Upper lobe of left lung (tissue), 6 donors: ENCODE data around the gene P2RY11. TPM values are rescaled to one million over a fixed set of nuclear protein-coding genes. Genes with fewer than 3 reads are reported as not detected.

Experiments used
- ATAC-seq, 2 donors: fragments of 200-7000 bp; cut with Tn5 transposase; one replicate each; pipeline ENCODE4 v1.9.1; 2022; ENCODE audit warnings: mild to moderate bottlenecking in 2 of 2, moderate library complexity in 2 of 2; ENCODE audit not compliant: low FRiP score in 2 of 2
- DNase-seq, 2 donors: peaks; one replicate each; pipeline ENCODE4 v3.0.0-alpha.2; 2019 to 2020
- H3K27ac ChIP-seq, 4 donors: fragments of 200-600 bp; sonication (generic); one replicate each; pipeline ENCODE4 v1.5.1; 2016 to 2019
- H3K27me3 ChIP-seq, 4 donors: fragments of 200-600 bp; sonication (generic); one replicate each; pipeline ENCODE4 v1.5.1; 2017 to 2019
- H3K36me3 ChIP-seq, 4 donors: fragments of 200-600 bp; sonication (generic); one replicate each; pipeline ENCODE4 v1.5.1; 2016 to 2019
- H3K4me1 ChIP-seq, 4 donors: fragments of 200-600 bp; sonication (generic); one replicate each; pipeline ENCODE4 v1.5.1; 2018 to 2019
- H3K4me3 ChIP-seq, 4 donors: fragments of 200-600 bp; sonication (generic); one replicate each; pipeline ENCODE4 v1.5.1; 2017 to 2019; ENCODE audit warnings: mild to moderate bottlenecking in 2 of 4, moderate library complexity in 1 of 4
- H3K9me3 ChIP-seq, 4 donors: fragments of 200-600 bp; sonication (generic); one replicate each; pipeline ENCODE4 v1.5.1; 2018 to 2019
- CTCF ChIP-seq, 6 experiments: fragments of 450-650 bp in 4 of 6; fragments of 200-600 bp in 2 of 6; sonication (generic) in 2 of 6; IDR thresholded peaks; one replicate each; pipeline ENCODE4 v1.5.1; 2016 to 2019; ENCODE audit warnings: antibody characterized with exemption in 6 of 6
- EP300 ChIP-seq, 4 donors: sonication (generic); formaldehyde crosslinking; IDR thresholded peaks; one replicate each; pipeline ENCODE4 v1.5.1; 2017; ENCODE audit warnings: antibody characterized with exemption in 4 of 4, control low read depth in 2 of 4
- POLR2A ChIP-seq, 4 donors: fragments of 450-650 bp; IDR thresholded peaks; one replicate each; pipeline ENCODE4 v1.5.1; 2016 to 2017; ENCODE audit warnings: antibody characterized with exemption in 4 of 4, mild to moderate bottlenecking in 2 of 4
- POLR2AphosphoS5 ChIP-seq, 2 donors: sonication (generic); formaldehyde crosslinking; IDR thresholded peaks; one replicate each; pipeline ENCODE4 v1.5.1; 2017; ENCODE audit warnings: antibody characterized with exemption in 2 of 2
- whole genome bisulfite sequencing, 2 donors: methylation state at CpG; one replicate each; pipeline ENCODE4 v1.1.5; 2017 to 2018; 5-methylcytosine and 5-hydroxymethylcytosine counted together
- total RNA-seq, 6 donors: library from RNA; depleted of rRNA in 4 of 6; stranded (reverse); fragments of >200 nt in 4 of 6; gene quantifications; one replicate each; pipeline versions ENCODE4 v1.1.0 to v1.2.1, GENCODE V29; 2016 to 2021
- donor health status: DM: no; HTN: no; CAD: no; lungs with moderate emphysema.
- donor health status: DM: no; HTN: yes; CAD: no; lungs with severe emphysema.

The P2RY11 gene
- total RNA-seq, 6 donors from 2014 or later: 5.4 to 36.7 (median 15.3) TPM

DNA sequence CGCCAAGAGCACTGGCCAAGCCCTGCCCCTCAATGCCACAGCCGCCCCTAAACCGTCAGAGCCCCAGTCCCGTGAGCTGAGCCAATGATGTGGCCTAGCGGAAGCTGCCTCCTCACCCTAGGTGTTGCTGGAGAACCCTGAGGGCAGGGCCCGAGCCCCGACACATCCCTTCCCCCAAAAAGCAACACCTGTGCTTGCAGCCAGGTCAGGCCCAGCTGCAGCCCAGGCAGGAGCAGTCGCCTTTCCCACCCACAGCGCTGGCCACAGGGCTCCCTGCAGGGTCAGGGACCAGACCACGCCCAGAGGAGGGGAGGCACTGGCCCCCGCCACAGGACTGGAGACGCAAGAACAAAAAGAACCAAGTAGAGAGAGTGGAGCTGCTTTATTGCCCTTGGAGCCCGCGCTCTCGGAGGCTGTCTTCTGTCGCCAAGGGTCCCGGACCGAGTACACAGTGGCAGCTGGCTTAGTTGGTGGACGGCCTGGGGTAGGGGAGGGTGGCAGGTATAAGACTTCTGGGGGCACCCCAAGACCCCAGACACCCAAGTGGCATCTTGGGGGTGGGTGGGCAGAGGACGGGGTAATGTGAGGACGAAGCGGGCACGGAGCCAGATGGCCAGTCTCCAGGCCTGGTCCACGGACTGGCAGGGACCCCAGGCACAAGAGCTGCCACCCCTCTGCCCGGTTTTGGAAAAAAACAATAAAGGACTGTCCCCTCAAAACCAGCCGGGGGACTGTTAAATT is 3.3 kb downstream of the P2RY11 start:
- no peak overlapping the region for H3K27ac ChIP-seq
- peaks cover 16 to 58% (median 21%) of the 10 kb centered on the region in 4 donors for H3K4me1 ChIP-seq
- TF ChIP-seq CTCF (IDR thresholded peaks at IDR 0.05) (no peak), POLR2A (IDR thresholded peaks at IDR 0.05) (no peak), POLR2AphosphoS5 (IDR thresholded peaks at IDR 0.05) (no peak), EP300 (IDR thresholded peaks at IDR 0.05) (no peak)
- no peak overlapping the region for H3K4me3 ChIP-seq
- DNase-seq: peak in 1 of 2 donors; percentile 73
- no peaks in the 10 kb centered on the region for H3K9me3 ChIP-seq
- peaks cover 33 to 70% (median 60%) of the 10 kb centered on the region in 4 donors for H3K36me3 ChIP-seq
- WGBS, 2 donors: 60 to 85% methylated on average over 6 to 25 of the region's 26 CpGs
- no peaks in the 10 kb centered on the region for H3K27me3 ChIP-seq
- no peak for ATAC-seq

GRCh38 chr19:10115392-10116084 is 4.0 kb downstream of the P2RY11 start:
- ATAC-seq: no peak
- no peak overlapping the region for H3K4me3 ChIP-seq
- H3K27me3 ChIP-seq: no peaks in the 10 kb centered on the region
- peaks cover 20 to 63% (median 25%) of the 10 kb centered on the region in 4 donors for H3K4me1 ChIP-seq
- TF ChIP-seq CTCF (IDR thresholded peaks at IDR 0.05): no peak
- TF ChIP-seq POLR2AphosphoS5 (IDR thresholded peaks at IDR 0.05): no peak
- no peak for TF ChIP-seq EP300 (IDR thresholded peaks at IDR 0.05)
- no peak for TF ChIP-seq POLR2A (IDR thresholded peaks at IDR 0.05)
- H3K36me3 ChIP-seq: peaks cover 26 to 63% (median 53%) of the 10 kb centered on the region in 4 donors
- WGBS, 2 donors: 87 to 91% methylated on average over 29 to 45 of the region's 45 CpGs
- no peaks in the 10 kb centered on the region for H3K9me3 ChIP-seq
- no peak overlapping the region for H3K27ac ChIP-seq
- peak in 1 of 2 donors; percentile 82 for DNase-seq

DNA sequence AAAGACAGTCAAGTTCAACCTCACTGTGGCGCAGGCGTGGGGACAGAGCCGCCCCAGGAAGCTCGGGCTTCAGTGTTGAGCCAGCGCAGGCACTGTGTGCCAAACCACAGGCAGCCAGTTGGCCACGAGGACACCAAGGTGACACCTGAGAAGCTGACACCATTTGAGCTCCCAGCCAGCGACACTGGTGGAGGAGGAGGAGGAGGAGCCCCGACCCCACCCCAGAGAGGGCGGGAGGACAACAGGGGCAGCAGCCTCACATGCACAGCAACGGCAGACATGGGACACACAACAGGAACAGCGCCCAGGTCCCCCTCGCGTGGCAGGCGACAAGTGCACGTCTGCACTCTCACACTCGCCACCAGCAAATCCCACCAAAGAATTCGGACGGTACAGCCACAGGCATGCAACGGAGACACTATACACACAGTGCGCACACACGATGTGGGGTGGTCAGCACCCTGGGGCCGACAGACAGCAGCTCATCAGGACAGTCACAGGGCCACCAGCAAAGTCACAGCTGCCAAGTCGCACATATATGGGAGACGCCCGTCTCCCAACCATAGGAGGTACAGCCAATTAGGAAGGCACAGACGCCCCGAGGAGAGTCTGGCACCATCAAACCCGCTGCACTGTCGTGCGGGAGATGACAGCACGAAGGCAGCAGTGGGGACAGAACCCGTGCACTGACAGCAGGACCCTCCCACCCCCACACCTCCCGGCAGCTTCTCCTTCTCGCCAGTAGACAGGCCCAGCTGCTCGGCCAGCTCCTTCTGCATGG is 4.8 kb downstream of the P2RY11 start:
- Histone ChIP-seq H3K4me3 (no peak overlapping the region), H3K27me3 (no peaks in the 10 kb centered on the region), H3K9me3 (no peaks in the 10 kb centered on the region), H3K4me1 (peaks cover 20 to 57% (median 26%) of the 10 kb centered on the region in 4 donors), H3K27ac (no peak overlapping the region), H3K36me3 (peaks cover 26 to 56% (median 46%) of the 10 kb centered on the region in 4 donors)
- DNase-seq (peak in 1 of 2 donors; percentile 79), ATAC-seq (no peak)
- no peak for TF ChIP-seq POLR2A (IDR thresholded peaks at IDR 0.05)
- peak in 1 of 6 experiments; percentile 12 for TF ChIP-seq CTCF (IDR thresholded peaks at IDR 0.05)
- WGBS, 2 donors: 90 to 91% methylated on average over 11 to 28 of the region's 35 CpGs

DNA sequence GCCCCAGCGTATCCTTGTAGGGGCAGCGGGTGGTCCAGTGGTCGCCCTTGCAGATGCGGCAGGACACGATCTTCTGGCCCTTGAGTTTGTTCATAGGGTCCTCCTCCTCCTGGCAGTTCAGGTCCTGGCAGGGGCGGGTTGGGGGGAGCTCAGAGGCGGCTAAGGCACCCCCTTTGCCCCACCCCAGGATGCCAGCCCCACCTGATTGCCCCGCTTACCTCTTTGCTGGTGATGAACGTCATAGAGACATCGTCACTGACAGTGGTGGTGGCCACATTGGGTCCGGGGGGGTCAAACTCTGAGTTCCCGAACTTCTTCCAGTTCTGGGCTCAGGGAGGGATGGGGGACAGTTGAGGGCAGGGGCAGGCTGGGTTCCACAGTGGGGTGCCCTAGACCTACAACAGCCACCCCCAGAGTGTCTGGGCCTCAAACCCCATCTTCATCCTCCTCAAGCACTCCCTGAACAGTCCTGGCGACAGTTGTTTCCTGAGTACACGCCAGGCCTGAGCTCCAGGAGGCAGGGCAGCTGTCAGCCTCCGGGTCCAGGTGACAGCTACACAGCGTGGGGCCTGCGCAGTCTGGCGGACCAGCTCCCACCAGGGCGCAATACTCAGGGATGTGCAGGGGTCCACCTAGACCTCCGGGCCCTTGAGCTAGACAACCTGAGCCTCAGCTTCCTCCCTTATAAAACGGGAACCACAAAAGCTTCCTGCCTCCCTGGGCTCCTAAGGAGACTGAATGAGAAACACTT is 5.5 kb downstream of the P2RY11 start:
- 85 to 91% methylated on average over 6 to 15 of the region's 21 CpGs for WGBS, 2 donors
- DNase-seq: peak in 1 of 2 donors; percentile 65
- peaks cover 20 to 49% (median 28%) of the 10 kb centered on the region in 4 donors for H3K4me1 ChIP-seq

More for the DNA sequence above, 5.5 kb downstream of the P2RY11 start:
- Histone ChIP-seq H3K27me3 (no peaks in the 10 kb centered on the region), H3K27ac (no peak overlapping the region), H3K9me3 (no peaks in the 10 kb centered on the region), H3K36me3 (peaks cover 26 to 52% (median 42%) of the 10 kb centered on the region in 4 donors), H3K4me3 (no peak overlapping the region)
- TF ChIP-seq POLR2AphosphoS5 (IDR thresholded peaks at IDR 0.05) (no peak), CTCF (IDR thresholded peaks at IDR 0.05) (no peak), EP300 (IDR thresholded peaks at IDR 0.05) (no peak), POLR2A (IDR thresholded peaks at IDR 0.05) (no peak)
- no peak for ATAC-seq
